ENCODE results near the gene EIF4G1. TPM values are rescaled to one million over a fixed set of nuclear protein-coding genes. Genes with fewer than 3 reads are reported as not detected.
A peak's percentile ranks its signal among the peaks of the same experiment; 100 is the strongest.

The EIF4G1 gene
- total and polyA plus RNA-seq, 8 donors = 118 to 207 (median 174) TPM

DNA sequence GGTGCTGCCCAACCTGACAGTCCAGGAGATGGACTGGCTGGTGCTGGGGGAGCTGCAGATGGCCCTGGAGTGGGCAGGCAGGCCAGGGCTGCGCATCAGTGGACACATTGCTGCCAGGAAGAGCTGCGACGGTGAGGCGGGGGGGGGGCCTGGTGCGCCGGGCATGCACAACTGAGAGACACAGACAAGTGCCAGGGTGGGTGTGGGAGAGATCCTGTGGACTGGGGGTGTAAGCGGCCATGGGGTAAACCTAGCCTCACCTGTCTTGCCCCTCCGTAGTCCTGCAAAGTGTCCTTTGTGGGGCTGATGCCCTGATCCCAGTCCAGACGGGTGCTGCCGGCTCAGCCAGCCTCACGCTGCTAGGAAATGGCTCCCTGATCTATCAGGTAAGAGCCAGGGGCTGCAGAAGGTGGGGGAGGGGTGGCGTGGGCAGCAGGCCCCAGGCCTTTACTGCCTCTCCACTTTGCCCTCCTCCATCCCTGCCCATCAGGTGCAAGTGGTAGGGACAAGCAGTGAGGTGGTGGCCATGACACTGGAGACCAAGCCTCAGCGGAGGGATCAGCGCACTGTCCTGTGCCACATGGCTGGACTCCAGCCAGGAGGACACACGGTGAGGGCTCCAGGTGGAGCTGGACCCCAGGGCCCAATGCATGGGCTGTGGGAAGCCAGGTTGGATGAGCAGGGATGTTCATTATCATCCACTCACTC is 68.8 kb downstream of the EIF4G1 start:
- ATAC-seq (no peak), FAIRE-seq (no peak), DNase-seq (peak in 1 of 6 donors; percentile 67)
- WGBS, 2 donors = 92 to 98% methylated on average over 15 of the region's 15 CpGs
- no peaks in the 10 kb centered on the region for H3K36me3 ChIP-seq
- peaks cover 0 to 6% (median 0%) of the 10 kb centered on the region in 3 donors for H3K4me1 ChIP-seq
- no peak overlapping the region for H3K4me3 ChIP-seq
- no peak overlapping the region for H3K27ac ChIP-seq
- no peaks in the 10 kb centered on the region for H3K9me3 ChIP-seq
- intact Hi-C loops (cut with DNase I) = loop anchor here in 1 of 3 donors (10.0 kb wide), 1 partner anchor 152 kb away; no protein-coding TSS in a partner anchor
- TF ChIP-seq, protein P1, sequence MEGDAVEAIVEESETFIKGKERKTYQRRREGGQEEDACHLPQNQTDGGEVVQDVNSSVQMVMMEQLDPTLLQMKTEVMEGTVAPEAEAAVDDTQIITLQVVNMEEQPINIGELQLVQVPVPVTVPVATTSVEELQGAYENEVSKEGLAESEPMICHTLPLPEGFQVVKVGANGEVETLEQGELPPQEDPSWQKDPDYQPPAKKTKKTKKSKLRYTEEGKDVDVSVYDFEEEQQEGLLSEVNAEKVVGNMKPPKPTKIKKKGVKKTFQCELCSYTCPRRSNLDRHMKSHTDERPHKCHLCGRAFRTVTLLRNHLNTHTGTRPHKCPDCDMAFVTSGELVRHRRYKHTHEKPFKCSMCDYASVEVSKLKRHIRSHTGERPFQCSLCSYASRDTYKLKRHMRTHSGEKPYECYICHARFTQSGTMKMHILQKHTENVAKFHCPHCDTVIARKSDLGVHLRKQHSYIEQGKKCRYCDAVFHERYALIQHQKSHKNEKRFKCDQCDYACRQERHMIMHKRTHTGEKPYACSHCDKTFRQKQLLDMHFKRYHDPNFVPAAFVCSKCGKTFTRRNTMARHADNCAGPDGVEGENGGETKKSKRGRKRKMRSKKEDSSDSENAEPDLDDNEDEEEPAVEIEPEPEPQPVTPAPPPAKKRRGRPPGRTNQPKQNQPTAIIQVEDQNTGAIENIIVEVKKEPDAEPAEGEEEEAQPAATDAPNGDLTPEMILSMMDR (IDR thresholded peaks at IDR 0.05) = no peak
- no peaks in the 10 kb centered on the region for H3K27me3 ChIP-seq

DNA sequence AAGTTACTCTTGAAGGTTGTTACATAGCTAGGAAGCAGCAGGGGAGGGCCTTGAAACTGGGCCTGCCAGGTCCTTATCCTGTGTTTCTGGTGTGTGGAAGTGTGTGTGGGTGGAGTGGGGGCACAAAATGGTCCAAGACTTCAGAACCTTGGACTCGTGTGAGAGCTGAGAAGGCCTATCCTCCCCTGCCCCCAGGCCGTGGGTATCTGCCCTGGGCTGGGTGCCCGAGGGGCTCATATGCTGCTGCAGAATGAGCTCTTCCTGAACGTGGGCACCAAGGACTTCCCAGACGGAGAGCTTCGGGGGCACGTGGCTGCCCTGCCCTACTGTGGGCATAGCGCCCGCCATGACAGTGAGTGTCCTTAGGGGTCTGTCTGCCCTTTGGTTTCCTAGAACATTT is 69.9 kb downstream of the EIF4G1 start:
- DNase-seq (no peak), ATAC-seq (no peak), FAIRE-seq (no peak)
- Histone ChIP-seq H3K27ac (no peak overlapping the region), H3K4me3 (no peak overlapping the region), H3K36me3 (no peaks in the 10 kb centered on the region), H3K27me3 (no peaks in the 10 kb centered on the region), H3K9me3 (no peaks in the 10 kb centered on the region), H3K4me1 (peaks cover 0 to 3% (median 0%) of the 10 kb centered on the region in 3 donors)
- TF ChIP-seq, protein P1 (IDR thresholded peaks at IDR 0.05) = no peak
- 82 to 86% methylated on average over 9 of the region's 9 CpGs for WGBS, 2 donors
- intact Hi-C loops (cut with DNase I) = loop anchor here in 1 of 3 donors (10.0 kb wide), 1 partner anchor 150 kb away; no protein-coding TSS in a partner anchor

Other genes starting within 250 kb of the EIF4G1 start
- gene HTR3E, start 217.5 kb upstream of the EIF4G1 start, total RNA-seq = under 1 TPM in 1 of 6 donors, not detected in 5; 0.41 TPM
- not detected for gene HTR3E, start 217.5 kb upstream of the EIF4G1 start, polyA plus RNA-seq
- 10 to 100 TPM; 12.4 to 23.6 (median 17.1) TPM for gene EIF2B5, start 179.2 kb upstream of the EIF4G1 start, total RNA-seq
- 10 to 100 TPM; 32.1 to 53.3 TPM for gene EIF2B5, start 179.2 kb upstream of the EIF4G1 start, polyA plus RNA-seq
- 10 to 100 TPM; 31.0 to 44.9 (median 35.1) TPM for gene DVL3, start 159.2 kb upstream of the EIF4G1 start, total RNA-seq
- gene DVL3, start 159.2 kb upstream of the EIF4G1 start, polyA plus RNA-seq = 10 to 100 TPM; 47.5 to 53.8 TPM
- 100 to 1,000 TPM in 1 of 6 donors, 10 to 100 TPM in 5; 67.8 to 136 (median 81.8) TPM for gene AP2M1, start 139.8 kb upstream of the EIF4G1 start, total RNA-seq
- gene AP2M1, start 139.8 kb upstream of the EIF4G1 start, polyA plus RNA-seq = 100 to 1,000 TPM in 1 of 2 donors, 10 to 100 TPM in 1; 69.3 to 113 TPM
- 10 to 100 TPM; 31.7 to 49.4 (median 37.7) TPM for gene ABCF3, start 128.4 kb upstream of the EIF4G1 start, total RNA-seq
- 10 to 100 TPM; 79.7 to 92.1 TPM for gene ABCF3, start 128.4 kb upstream of the EIF4G1 start, polyA plus RNA-seq
- 1 to 10 TPM; 1.2 to 7.9 (median 4.5) TPM for gene VWA5B2, start 85.0 kb upstream of the EIF4G1 start, total RNA-seq
- gene VWA5B2, start 85.0 kb upstream of the EIF4G1 start, polyA plus RNA-seq = 100 to 1,000 TPM in 1 of 2 donors, 10 to 100 TPM in 1; 30.3 to 105 TPM
- gene ALG3, start 65.6 kb upstream of the EIF4G1 start, total RNA-seq = 10 to 100 TPM; 14.1 to 25.7 (median 21.7) TPM
- 10 to 100 TPM; 26.2 to 26.5 TPM for gene ALG3, start 65.6 kb upstream of the EIF4G1 start, polyA plus RNA-seq
- gene EEF1AKMT4, start 64.9 kb upstream of the EIF4G1 start, total RNA-seq = 1 to 10 TPM; 1.9 to 5.3 (median 3.1) TPM
- gene EEF1AKMT4, start 64.9 kb upstream of the EIF4G1 start, polyA plus RNA-seq = 1 to 10 TPM; 1.8 to 3.1 TPM
- gene CAMK2N2, start 53.1 kb upstream of the EIF4G1 start, total RNA-seq = 10 to 100 TPM in 5 of 6 donors, 1 to 10 TPM in 1; 7.5 to 33.7 (median 19.4) TPM
- 10 to 100 TPM; 13.8 to 14.8 TPM for gene CAMK2N2, start 53.1 kb upstream of the EIF4G1 start, polyA plus RNA-seq
- gene ECE2, start 38.6 kb upstream of the EIF4G1 start, total RNA-seq = 10 to 100 TPM in 1 of 6 donors, 1 to 10 TPM in 5; 6.3 to 12.1 (median 8.8) TPM
- gene ECE2, start 38.6 kb upstream of the EIF4G1 start, polyA plus RNA-seq = 10 to 100 TPM in 1 of 2 donors, 1 to 10 TPM in 1; 7.7 to 25.4 TPM
- gene PSMD2, start 15.4 kb upstream of the EIF4G1 start, total RNA-seq = 10 to 100 TPM; 38.4 to 89.6 (median 54.1) TPM
- 10 to 100 TPM; 39.1 to 78.7 TPM for gene PSMD2, start 15.4 kb upstream of the EIF4G1 start, polyA plus RNA-seq
- 1 to 10 TPM; 4.0 to 7.9 (median 6.4) TPM for gene FAM131A, start 23.0 kb downstream of the EIF4G1 start, total RNA-seq
- 10 to 100 TPM; 12.7 to 22.5 TPM for gene FAM131A, start 23.0 kb downstream of the EIF4G1 start, polyA plus RNA-seq
- gene CLCN2, start 47.0 kb downstream of the EIF4G1 start, total RNA-seq = 1 to 10 TPM; 4.9 to 9.2 (median 6.2) TPM
- 10 to 100 TPM; 22.2 to 25.5 TPM for gene CLCN2, start 47.0 kb downstream of the EIF4G1 start, polyA plus RNA-seq
- 10 to 100 TPM; 19.7 to 38.2 (median 25.7) TPM for gene POLR2H, start 47.1 kb downstream of the EIF4G1 start, total RNA-seq
- gene POLR2H, start 47.1 kb downstream of the EIF4G1 start, polyA plus RNA-seq = 100 to 1,000 TPM in 1 of 2 donors, 10 to 100 TPM in 1; 98.0 to 116 TPM
- gene THPO, start 63.6 kb downstream of the EIF4G1 start, total RNA-seq = under 1 TPM in 5 of 6 donors, not detected in 1; 0.28 to 0.72 (median 0.54) TPM
- gene THPO, start 63.6 kb downstream of the EIF4G1 start, polyA plus RNA-seq = 1 to 10 TPM in 1 of 2 donors, under 1 TPM in 1; 0.40 to 1.3 TPM
- 10 to 100 TPM; 11.0 to 31.4 (median 17.3) TPM for gene CHRD, start 65.4 kb downstream of the EIF4G1 start, total RNA-seq
- 10 to 100 TPM; 23.3 to 96.7 TPM for gene CHRD, start 65.4 kb downstream of the EIF4G1 start, polyA plus RNA-seq
- gene EPHB3, start 247.2 kb downstream of the EIF4G1 start, total RNA-seq = 10 to 100 TPM in 4 of 6 donors, 1 to 10 TPM in 2; 5.8 to 17.3 (median 13.2) TPM
- gene EPHB3, start 247.2 kb downstream of the EIF4G1 start, polyA plus RNA-seq = 10 to 100 TPM; 11.7 to 13.3 TPM